ENCODE measurements around the gene NMD3.

The NMD3 gene

DNA sequence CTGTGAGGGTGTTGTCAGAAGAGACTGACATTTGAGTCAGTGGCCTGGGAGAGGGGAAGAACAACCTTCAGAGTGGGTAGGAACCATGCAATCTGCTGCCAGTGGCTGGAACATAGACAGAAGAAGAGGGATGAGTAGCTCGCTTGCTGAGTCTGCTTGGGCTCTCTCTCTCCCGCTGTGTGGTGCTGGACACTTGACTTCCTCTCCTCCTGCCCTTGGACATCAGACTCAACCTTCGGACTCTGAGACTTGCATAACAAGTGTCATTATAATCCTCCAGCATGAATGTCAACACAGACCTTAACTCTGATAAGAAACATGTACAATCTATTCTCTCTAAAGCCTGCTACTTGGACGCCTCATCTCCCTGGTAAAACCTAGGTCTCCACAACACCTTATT is 5.9 kb upstream of the NMD3 start:
- H3K9me3 ChIP-seq (ENCODE audit: control insufficient read depth, insufficient read depth, low read length): no peaks in the 10 kb centered on the region

GRCh38 chr3:161217496-161217895 is 3.6 kb upstream of the NMD3 start:
- Histone ChIP-seq H3K9ac (ENCODE audit: low read depth, low read length) (no peak overlapping the region), H3K9me3 (ENCODE audit: control insufficient read depth, insufficient read depth, low read length) (no peaks in the 10 kb centered on the region), H3K36me3 (ENCODE audit: insufficient read depth, low read length) (no peaks in the 10 kb centered on the region)

More for the DNA sequence above, 5.9 kb upstream of the NMD3 start:
- peaks cover 4% of the 10 kb centered on the region; the same call in 1 of the 2 replicates for H3K4me1 ChIP-seq (ENCODE audit: insufficient read depth, low read length)
- no peak overlapping the region for H3K9ac ChIP-seq (ENCODE audit: low read depth, low read length)
- H3K36me3 ChIP-seq (ENCODE audit: insufficient read depth, low read length): no peaks in the 10 kb centered on the region

GRCh38 chr3:161219495-161219894 is 1.6 kb upstream of the NMD3 start:
- no peak overlapping the region for H3K9ac ChIP-seq (ENCODE audit: low read depth, low read length)

More at GRCh38 chr3:161217496-161217895, 3.6 kb upstream of the NMD3 start:
- H3K4me1 ChIP-seq (ENCODE audit: insufficient read depth, low read length): peaks cover 4% of the 10 kb centered on the region; the same call in 1 of the 2 replicates

GRCh38 chr3:161221806-161222600 is 892 bp downstream of the NMD3 start:
- Histone ChIP-seq H3K36me3 (ENCODE audit: insufficient read depth, low read length) (0 out of 2 replicates have a peak, but pooled peaks cover 5% of the 10 kb centered on the region), H3K4me1 (ENCODE audit: insufficient read depth, low read length) (no peaks in the 10 kb centered on the region), H3K9me3 (ENCODE audit: control insufficient read depth, insufficient read depth, low read length) (no peaks in the 10 kb centered on the region), H3K9ac (ENCODE audit: low read depth, low read length) (peak overlapping the region; percentile 64)

More at GRCh38 chr3:161219495-161219894, 1.6 kb upstream of the NMD3 start:
- no peaks in the 10 kb centered on the region for H3K9me3 ChIP-seq (ENCODE audit: control insufficient read depth, insufficient read depth, low read length)
- no peaks in the 10 kb centered on the region for H3K36me3 ChIP-seq (ENCODE audit: insufficient read depth, low read length)
- no peaks in the 10 kb centered on the region for H3K4me1 ChIP-seq (ENCODE audit: insufficient read depth, low read length)

GRCh38 chr3:161222662-161223061 is 1.6 kb downstream of the NMD3 start:
- 0 out of 2 replicates have a peak, but pooled peaks cover 5% of the 10 kb centered on the region for H3K36me3 ChIP-seq (ENCODE audit: insufficient read depth, low read length)
- H3K9me3 ChIP-seq (ENCODE audit: control insufficient read depth, insufficient read depth, low read length): no peaks in the 10 kb centered on the region
- H3K4me1 ChIP-seq (ENCODE audit: insufficient read depth, low read length): no peaks in the 10 kb centered on the region
- H3K9ac ChIP-seq (ENCODE audit: low read depth, low read length): peak overlapping the region; percentile 64; the same call in 1 of the 2 replicates

DNA sequence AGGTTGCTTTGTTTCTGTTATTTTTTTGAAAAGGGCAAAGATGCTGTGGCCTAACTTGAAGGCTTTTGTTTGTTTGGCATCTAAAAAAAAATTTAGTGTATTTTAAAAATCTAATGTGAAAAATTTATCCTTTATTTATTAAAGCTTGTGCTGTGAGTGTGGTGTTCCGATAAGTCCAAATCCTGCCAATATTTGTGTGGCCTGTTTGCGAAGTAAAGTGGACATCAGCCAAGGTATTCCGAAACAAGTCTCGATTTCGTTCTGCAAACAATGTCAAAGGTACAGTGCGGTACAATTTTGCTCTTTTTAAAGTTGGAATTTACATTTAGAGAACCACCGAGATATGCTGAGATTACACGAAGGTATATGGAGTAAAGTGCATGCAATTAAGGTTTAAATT is 3.7 kb downstream of the NMD3 start:
- no peak overlapping the region for H3K9ac ChIP-seq (ENCODE audit: low read depth, low read length)
- 0 out of 2 replicates have a peak, but pooled peaks cover 5% of the 10 kb centered on the region for H3K36me3 ChIP-seq (ENCODE audit: insufficient read depth, low read length)
- H3K4me1 ChIP-seq (ENCODE audit: insufficient read depth, low read length): no peaks in the 10 kb centered on the region
- H3K9me3 ChIP-seq (ENCODE audit: control insufficient read depth, insufficient read depth, low read length): no peaks in the 10 kb centered on the region

DNA sequence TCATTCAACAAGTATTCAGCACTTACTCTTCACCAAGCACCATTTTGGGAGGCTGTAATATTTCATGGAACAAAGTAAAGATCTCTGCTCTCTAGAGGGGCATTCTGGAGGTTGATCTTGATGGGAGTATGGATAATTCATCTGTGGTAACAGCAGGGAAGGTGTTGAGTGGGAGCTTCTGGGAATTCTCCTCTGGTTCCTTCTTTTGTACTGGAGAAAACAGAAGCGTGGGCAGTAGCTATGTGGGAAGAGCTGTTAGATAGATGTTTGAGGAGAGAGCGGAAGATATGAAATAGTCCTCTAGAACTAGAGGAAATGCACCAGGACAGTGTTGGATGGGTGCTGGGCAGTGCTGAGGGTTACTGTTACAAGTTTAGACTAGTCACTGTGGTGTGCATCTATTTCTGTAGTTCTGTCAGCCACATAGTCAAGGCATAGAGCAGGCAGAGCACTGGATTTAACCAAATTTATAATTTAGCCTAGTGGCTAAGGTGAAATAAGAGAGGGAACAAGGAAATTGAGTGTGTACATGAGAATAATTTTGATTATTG is 9.6 kb downstream of the NMD3 start:
- Histone ChIP-seq H3K9ac (ENCODE audit: low read depth, low read length) (no peak overlapping the region), H3K9me3 (ENCODE audit: control insufficient read depth, insufficient read depth, low read length) (no peaks in the 10 kb centered on the region), H3K4me1 (ENCODE audit: insufficient read depth, low read length) (no peaks in the 10 kb centered on the region), H3K36me3 (ENCODE audit: insufficient read depth, low read length) (0 out of 2 replicates have a peak, but pooled peaks cover 5% of the 10 kb centered on the region)

DNA sequence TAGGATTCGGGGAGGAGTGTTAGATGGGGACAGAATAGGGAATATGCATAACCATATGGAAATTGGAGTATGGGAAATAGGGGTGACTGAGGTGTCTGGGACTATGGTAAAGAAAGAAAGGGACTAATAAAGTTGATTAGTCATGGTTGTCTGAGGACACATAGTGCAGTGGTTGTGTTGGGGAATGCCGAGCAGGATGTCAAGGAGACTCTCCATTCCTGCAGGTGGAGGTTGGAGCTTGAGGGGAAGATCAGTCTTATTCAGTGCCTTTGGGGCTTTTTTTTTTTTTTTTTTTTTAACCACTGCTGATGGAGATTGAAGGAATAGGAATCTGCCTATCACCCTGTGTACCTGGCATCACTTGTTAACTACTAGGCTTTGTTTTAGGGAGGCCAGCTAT is 10.8 kb downstream of the NMD3 start:
- Histone ChIP-seq H3K9me3 (ENCODE audit: control insufficient read depth, insufficient read depth, low read length) (no peaks in the 10 kb centered on the region), H3K9ac (ENCODE audit: low read depth, low read length) (no peak overlapping the region), H3K36me3 (ENCODE audit: insufficient read depth, low read length) (no peaks in the 10 kb centered on the region), H3K4me1 (ENCODE audit: insufficient read depth, low read length) (no peaks in the 10 kb centered on the region)

GRCh38 chr3:161233557-161233956 is 12.4 kb downstream of the NMD3 start:
- Histone ChIP-seq H3K36me3 (ENCODE audit: insufficient read depth, low read length) (peaks cover 6% of the 10 kb centered on the region), H3K9ac (ENCODE audit: low read depth, low read length) (no peak overlapping the region), H3K9me3 (ENCODE audit: control insufficient read depth, insufficient read depth, low read length) (no peaks in the 10 kb centered on the region), H3K4me1 (ENCODE audit: insufficient read depth, low read length) (no peaks in the 10 kb centered on the region)

DNA sequence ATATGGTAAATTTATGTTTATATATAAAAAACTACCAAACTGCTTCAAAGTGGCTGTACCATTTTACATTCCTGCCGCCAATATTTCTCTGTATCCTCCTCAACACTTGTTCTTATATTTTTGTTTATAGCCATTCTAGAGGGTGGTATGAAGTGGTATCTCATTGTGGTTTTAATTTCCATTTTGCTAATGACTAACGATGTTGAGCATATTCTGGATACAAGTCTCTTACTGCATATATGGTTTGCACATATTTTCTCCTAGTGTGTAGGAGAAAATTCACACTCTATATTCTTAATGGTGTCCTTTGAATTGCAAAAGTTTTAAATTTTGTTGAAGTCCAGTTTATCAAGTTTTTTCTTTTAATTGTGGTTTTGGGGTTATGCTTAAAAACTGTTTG is 15.1 kb downstream of the NMD3 start:
- Histone ChIP-seq H3K9ac (ENCODE audit: low read depth, low read length) (no peak overlapping the region), H3K9me3 (ENCODE audit: control insufficient read depth, insufficient read depth, low read length) (no peaks in the 10 kb centered on the region), H3K36me3 (ENCODE audit: insufficient read depth, low read length) (peaks cover 12% of the 10 kb centered on the region), H3K4me1 (ENCODE audit: insufficient read depth, low read length) (no peaks in the 10 kb centered on the region)

DNA sequence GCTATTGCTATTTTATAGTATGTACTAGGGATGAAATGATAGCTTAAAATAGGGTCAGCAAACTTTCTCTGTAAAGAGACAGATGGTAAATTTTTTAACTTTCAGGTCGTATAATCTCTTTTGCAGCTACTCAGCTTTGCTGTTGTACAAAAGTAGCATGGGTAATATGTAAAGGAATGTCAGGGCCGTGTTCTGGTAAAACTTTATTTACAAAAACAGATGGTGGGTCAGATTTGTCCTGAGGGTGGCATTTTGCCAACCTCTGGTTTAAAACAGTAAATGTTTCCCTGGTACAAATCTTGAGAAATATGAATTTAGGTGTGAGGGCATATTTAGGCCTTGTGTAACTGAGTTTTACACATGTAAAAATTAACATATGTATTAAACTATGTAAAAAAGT is 18.6 kb downstream of the NMD3 start:
- Histone ChIP-seq H3K9ac (ENCODE audit: low read depth, low read length) (no peak overlapping the region), H3K9me3 (ENCODE audit: control insufficient read depth, insufficient read depth, low read length) (no peaks in the 10 kb centered on the region), H3K4me1 (ENCODE audit: insufficient read depth, low read length) (no peaks in the 10 kb centered on the region), H3K36me3 (ENCODE audit: insufficient read depth, low read length) (peaks cover 15% of the 10 kb centered on the region)

- Histone ChIP-seq H3K36me3 (ENCODE audit: insufficient read depth, low read length) (peaks cover 13% of the 10 kb centered on the region), H3K9me3 (ENCODE audit: control insufficient read depth, insufficient read depth, low read length) (no peaks in the 10 kb centered on the region)
These were observed 23.4 kb downstream of the NMD3 start for GRCh38 chr3:161244538-161244937.

DNA sequence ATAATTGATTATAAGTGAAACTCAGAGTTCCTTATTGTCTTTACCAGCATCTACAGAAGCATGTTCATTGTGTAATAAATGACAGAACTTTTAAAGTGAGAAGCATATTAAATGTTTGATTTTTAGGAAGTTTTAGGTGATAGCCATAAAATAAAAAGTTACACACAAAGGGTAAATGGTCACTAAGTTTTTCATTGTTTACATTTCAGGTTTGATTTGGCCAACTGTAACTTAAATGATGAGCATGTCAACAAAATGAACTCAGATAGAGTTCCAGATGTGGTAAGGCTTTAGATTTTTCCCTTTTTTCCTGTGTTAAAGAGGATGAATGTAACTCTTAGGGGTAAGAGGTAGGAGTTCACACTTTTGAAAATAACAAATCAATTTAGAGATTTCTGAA is 25.9 kb downstream of the NMD3 start:
- no peaks in the 10 kb centered on the region for H3K4me1 ChIP-seq (ENCODE audit: insufficient read depth, low read length)
- H3K36me3 ChIP-seq (ENCODE audit: insufficient read depth, low read length): peaks cover 11% of the 10 kb centered on the region
- H3K9ac ChIP-seq (ENCODE audit: low read depth, low read length): no peak overlapping the region
- no peaks in the 10 kb centered on the region for H3K9me3 ChIP-seq (ENCODE audit: control insufficient read depth, insufficient read depth, low read length)

More at GRCh38 chr3:161244538-161244937, 23.4 kb downstream of the NMD3 start:
- no peaks in the 10 kb centered on the region for H3K4me1 ChIP-seq (ENCODE audit: insufficient read depth, low read length)
- no peak overlapping the region for H3K9ac ChIP-seq (ENCODE audit: low read depth, low read length)

DNA sequence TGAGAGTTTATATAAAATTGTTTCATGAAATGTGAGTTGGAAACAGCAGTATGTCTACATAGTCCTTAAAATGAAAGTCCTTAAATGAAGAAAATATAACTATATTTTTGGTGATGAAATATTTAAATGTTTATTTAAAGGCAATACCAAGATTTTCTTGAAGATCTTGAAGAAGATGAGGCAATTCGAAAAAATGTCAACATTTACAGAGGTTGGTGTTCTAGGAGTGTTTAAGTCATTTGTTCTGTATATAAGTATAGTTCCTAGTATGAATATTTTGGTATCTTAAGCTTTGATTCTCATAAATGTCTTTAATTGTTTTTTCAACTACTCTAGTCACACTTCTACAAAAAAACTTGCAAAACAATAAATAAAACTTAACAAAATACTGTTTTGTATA is 29.0 kb downstream of the NMD3 start:
- Histone ChIP-seq H3K9ac (ENCODE audit: low read depth, low read length) (no peak overlapping the region), H3K36me3 (ENCODE audit: insufficient read depth, low read length) (peaks cover 22% of the 10 kb centered on the region), H3K9me3 (ENCODE audit: control insufficient read depth, insufficient read depth, low read length) (no peaks in the 10 kb centered on the region), H3K4me1 (ENCODE audit: insufficient read depth, low read length) (no peaks in the 10 kb centered on the region)

DNA sequence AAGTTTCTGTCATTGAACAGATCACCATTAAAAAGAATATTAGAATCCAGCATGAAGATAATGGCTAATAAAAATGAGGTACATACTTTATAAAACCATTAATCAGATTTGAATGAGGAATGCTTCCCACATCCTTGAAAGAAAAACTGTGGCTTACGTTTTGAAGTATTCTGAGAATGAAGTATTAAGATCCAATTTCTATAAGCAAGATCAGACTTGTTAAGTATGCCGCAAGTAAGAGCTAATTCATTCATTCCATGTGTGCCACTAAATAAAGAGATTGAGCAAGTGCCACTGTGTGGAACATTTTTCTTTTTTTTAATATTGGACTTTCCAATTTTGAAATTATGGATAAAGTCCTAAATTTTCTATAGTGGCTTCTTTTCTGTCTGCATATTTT is 30.6 kb downstream of the NMD3 start:
- H3K36me3 ChIP-seq (ENCODE audit: insufficient read depth, low read length): peaks cover 23% of the 10 kb centered on the region
- H3K4me1 ChIP-seq (ENCODE audit: insufficient read depth, low read length): no peaks in the 10 kb centered on the region

More for the DNA sequence above, 30.6 kb downstream of the NMD3 start:
- H3K9ac ChIP-seq (ENCODE audit: low read depth, low read length): no peak overlapping the region
- no peaks in the 10 kb centered on the region for H3K9me3 ChIP-seq (ENCODE audit: control insufficient read depth, insufficient read depth, low read length)
